ENCODE data around the gene THRAP3.

DNA sequence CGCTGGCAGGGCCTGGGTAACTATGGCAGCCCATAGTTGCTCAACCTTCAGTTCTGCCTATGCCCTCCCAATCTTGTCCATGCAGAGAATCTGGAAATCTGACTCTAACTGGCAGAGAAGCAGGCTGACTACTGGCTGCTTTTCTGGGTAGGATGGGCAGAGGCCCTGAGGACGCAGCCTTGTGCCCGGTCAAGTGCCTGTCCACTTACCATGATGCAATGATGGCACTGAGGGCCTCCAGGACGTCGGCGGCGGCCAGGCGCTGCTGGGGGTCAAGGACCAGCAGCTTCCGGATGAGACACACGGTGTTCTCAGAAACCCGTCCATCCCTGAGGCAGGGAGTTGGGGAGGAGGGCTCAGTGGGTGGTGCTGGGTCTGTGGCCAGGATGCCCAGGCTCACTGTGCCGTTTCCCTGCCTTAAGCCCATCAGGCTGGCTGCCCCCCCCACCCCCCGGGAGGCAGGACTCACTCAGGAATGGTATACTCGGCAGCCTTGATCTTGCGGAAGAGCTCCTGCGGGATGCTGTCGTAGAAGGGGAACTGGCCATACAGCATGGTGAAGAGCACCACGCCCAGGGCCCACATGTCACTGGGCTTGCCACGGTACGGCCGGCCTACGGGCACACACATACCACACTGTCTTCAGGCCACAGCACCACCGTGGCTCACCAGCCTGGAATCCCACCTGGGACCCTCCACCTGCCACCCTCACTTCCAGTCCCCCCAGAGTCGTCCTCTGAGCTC, 119.6 kb downstream of the THRAP3 start:
- TF ChIP-seq, protein P1, sequence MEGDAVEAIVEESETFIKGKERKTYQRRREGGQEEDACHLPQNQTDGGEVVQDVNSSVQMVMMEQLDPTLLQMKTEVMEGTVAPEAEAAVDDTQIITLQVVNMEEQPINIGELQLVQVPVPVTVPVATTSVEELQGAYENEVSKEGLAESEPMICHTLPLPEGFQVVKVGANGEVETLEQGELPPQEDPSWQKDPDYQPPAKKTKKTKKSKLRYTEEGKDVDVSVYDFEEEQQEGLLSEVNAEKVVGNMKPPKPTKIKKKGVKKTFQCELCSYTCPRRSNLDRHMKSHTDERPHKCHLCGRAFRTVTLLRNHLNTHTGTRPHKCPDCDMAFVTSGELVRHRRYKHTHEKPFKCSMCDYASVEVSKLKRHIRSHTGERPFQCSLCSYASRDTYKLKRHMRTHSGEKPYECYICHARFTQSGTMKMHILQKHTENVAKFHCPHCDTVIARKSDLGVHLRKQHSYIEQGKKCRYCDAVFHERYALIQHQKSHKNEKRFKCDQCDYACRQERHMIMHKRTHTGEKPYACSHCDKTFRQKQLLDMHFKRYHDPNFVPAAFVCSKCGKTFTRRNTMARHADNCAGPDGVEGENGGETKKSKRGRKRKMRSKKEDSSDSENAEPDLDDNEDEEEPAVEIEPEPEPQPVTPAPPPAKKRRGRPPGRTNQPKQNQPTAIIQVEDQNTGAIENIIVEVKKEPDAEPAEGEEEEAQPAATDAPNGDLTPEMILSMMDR (conservative IDR thresholded peaks at IDR 0.05; ENCODE audit: low read depth in 2 of 2), result no peak
- TF ChIP-seq EZH2phosphoT487 (IDR thresholded peaks at IDR 0.05; ENCODE audit: unreplicated experiment) (no peak), CREB1 (CRISPR knock-in tag; IDR thresholded peaks at IDR 0.05; ENCODE audit: low read depth) (no peak), ZNF331 (CRISPR knock-in tag; IDR thresholded peaks at IDR 0.05; ENCODE audit: low read depth) (no peak), POLR2AphosphoS5 (IDR thresholded peaks at IDR 0.05; ENCODE audit: low read depth) (no peak), EZH2 (IDR thresholded peaks at IDR 0.05; ENCODE audit: low read depth, unreplicated experiment) (no peak), JUNB (IDR thresholded peaks at IDR 0.05; ENCODE audit: unreplicated experiment) (no peak)
- TF ChIP-seq, protein P2, sequence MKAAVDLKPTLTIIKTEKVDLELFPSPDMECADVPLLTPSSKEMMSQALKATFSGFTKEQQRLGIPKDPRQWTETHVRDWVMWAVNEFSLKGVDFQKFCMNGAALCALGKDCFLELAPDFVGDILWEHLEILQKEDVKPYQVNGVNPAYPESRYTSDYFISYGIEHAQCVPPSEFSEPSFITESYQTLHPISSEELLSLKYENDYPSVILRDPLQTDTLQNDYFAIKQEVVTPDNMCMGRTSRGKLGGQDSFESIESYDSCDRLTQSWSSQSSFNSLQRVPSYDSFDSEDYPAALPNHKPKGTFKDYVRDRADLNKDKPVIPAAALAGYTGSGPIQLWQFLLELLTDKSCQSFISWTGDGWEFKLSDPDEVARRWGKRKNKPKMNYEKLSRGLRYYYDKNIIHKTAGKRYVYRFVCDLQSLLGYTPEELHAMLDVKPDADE (IDR thresholded peaks at IDR 0.05), result no peak
- TF ChIP-seq, protein P3, sequence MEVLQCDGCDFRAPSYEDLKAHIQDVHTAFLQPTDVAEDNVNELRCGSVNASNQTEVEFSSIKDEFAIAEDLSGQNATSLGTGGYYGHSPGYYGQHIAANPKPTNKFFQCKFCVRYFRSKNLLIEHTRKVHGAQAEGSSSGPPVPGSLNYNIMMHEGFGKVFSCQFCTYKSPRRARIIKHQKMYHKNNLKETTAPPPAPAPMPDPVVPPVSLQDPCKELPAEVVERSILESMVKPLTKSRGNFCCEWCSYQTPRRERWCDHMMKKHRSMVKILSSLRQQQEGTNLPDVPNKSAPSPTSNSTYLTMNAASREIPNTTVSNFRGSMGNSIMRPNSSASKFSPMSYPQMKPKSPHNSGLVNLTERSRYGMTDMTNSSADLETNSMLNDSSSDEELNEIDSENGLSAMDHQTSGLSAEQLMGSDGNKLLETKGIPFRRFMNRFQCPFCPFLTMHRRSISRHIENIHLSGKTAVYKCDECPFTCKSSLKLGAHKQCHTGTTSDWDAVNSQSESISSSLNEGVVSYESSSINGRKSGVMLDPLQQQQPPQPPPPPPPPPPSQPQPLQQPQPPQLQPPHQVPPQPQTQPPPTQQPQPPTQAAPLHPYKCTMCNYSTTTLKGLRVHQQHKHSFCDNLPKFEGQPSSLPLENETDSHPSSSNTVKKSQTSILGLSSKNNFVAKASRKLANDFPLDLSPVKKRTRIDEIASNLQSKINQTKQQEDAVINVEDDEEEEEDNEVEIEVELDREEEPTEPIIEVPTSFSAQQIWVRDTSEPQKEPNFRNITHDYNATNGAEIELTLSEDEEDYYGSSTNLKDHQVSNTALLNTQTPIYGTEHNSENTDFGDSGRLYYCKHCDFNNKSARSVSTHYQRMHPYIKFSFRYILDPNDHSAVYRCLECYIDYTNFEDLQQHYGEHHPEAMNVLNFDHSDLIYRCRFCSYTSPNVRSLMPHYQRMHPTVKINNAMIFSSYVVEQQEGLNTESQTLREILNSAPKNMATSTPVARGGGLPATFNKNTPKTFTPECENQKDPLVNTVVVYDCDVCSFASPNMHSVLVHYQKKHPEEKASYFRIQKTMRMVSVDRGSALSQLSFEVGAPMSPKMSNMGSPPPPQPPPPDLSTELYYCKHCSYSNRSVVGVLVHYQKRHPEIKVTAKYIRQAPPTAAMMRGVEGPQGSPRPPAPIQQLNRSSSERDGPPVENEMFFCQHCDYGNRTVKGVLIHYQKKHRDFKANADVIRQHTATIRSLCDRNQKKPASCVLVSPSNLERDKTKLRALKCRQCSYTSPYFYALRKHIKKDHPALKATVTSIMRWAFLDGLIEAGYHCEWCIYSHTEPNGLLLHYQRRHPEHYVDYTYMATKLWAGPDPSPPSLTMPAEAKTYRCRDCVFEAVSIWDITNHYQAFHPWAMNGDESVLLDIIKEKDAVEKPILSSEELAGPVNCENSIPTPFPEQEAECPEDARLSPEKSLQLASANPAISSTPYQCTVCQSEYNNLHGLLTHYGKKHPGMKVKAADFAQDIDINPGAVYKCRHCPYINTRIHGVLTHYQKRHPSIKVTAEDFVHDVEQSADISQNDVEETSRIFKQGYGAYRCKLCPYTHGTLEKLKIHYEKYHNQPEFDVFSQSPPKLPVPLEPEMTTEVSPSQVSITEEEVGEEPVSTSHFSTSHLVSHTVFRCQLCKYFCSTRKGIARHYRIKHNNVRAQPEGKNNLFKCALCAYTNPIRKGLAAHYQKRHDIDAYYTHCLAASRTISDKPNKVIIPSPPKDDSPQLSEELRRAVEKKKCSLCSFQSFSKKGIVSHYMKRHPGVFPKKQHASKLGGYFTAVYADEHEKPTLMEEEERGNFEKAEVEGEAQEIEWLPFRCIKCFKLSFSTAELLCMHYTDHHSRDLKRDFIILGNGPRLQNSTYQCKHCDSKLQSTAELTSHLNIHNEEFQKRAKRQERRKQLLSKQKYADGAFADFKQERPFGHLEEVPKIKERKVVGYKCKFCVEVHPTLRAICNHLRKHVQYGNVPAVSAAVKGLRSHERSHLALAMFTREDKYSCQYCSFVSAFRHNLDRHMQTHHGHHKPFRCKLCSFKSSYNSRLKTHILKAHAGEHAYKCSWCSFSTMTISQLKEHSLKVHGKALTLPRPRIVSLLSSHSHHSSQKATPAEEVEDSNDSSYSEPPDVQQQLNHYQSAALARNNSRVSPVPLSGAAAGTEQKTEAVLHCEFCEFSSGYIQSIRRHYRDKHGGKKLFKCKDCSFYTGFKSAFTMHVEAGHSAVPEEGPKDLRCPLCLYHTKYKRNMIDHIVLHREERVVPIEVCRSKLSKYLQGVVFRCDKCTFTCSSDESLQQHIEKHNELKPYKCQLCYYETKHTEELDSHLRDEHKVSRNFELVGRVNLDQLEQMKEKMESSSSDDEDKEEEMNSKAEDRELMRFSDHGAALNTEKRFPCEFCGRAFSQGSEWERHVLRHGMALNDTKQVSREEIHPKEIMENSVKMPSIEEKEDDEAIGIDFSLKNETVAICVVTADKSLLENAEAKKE (CRISPR knock-in tag; IDR thresholded peaks at IDR 0.05), result no peak
